Measurements from ENCODE around the gene KIFC3.

DNA sequence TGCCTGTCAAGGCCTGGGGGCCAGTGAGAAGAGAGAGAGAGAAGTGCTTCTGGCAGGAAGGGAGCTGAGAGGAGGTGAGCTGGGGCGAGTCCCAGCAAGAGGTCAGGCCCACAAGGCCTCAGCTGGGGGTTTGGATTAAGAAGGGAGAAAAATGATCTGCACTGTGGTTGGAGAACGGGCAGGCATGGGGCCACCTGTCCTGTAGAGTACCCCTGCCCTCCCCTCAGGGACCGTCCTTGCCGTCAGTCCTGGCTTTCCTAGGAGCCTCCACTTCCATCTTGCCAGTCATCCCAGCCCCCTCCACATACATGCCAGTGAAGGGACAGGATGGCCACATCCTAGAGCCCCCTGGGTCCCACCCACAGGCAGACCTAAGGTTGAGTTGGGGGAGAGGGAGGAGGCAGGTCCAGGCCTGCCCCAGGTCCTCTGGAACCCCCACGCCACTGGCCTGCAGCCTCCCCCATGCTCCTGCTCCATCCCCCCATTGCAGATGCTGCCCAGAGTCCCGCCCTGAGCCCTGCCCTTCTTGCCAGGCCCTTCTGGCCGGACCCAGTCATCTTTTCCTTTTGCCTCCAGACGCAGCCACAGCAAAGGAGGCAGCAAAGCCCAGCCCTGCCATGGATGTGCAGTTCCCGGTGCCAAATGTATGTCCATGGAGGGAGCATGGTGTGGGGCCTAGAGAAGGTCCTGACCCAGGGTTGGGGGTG, 47.8 kb downstream of the KIFC3 start:
- TF ChIP-seq, protein P1, sequence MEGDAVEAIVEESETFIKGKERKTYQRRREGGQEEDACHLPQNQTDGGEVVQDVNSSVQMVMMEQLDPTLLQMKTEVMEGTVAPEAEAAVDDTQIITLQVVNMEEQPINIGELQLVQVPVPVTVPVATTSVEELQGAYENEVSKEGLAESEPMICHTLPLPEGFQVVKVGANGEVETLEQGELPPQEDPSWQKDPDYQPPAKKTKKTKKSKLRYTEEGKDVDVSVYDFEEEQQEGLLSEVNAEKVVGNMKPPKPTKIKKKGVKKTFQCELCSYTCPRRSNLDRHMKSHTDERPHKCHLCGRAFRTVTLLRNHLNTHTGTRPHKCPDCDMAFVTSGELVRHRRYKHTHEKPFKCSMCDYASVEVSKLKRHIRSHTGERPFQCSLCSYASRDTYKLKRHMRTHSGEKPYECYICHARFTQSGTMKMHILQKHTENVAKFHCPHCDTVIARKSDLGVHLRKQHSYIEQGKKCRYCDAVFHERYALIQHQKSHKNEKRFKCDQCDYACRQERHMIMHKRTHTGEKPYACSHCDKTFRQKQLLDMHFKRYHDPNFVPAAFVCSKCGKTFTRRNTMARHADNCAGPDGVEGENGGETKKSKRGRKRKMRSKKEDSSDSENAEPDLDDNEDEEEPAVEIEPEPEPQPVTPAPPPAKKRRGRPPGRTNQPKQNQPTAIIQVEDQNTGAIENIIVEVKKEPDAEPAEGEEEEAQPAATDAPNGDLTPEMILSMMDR (IDR thresholded peaks at IDR 0.05): no peak
- TF ChIP-seq POLR2A (IDR thresholded peaks at IDR 0.05): no peak
